ENCODE measurements around the gene ABHD5.

The ABHD5 gene

DNA sequence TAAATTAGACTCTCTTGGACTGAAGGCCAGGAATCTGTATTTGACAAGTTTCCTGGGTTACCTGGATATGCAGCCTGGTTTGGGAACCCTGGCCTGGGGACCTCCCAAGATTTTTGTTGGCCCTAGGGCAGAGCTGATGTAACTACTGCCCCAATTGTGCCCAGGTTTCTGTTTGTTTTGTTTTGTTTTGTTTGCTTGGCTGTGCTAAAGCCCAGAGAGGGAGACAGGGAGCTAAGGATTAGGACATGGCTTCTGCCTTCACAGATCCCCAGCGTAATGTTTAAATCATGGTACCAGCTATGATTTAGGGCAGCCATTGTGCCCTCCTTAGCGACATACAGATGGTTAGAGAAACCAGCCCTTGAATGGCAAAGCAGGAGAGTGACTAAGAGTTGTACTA, 47.6 kb downstream of the ABHD5 start:
- TF ChIP-seq, protein P1, sequence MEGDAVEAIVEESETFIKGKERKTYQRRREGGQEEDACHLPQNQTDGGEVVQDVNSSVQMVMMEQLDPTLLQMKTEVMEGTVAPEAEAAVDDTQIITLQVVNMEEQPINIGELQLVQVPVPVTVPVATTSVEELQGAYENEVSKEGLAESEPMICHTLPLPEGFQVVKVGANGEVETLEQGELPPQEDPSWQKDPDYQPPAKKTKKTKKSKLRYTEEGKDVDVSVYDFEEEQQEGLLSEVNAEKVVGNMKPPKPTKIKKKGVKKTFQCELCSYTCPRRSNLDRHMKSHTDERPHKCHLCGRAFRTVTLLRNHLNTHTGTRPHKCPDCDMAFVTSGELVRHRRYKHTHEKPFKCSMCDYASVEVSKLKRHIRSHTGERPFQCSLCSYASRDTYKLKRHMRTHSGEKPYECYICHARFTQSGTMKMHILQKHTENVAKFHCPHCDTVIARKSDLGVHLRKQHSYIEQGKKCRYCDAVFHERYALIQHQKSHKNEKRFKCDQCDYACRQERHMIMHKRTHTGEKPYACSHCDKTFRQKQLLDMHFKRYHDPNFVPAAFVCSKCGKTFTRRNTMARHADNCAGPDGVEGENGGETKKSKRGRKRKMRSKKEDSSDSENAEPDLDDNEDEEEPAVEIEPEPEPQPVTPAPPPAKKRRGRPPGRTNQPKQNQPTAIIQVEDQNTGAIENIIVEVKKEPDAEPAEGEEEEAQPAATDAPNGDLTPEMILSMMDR (conservative IDR thresholded peaks at IDR 0.05) = no peak
- H3K27ac ChIP-seq = peak overlapping the region; percentile 21

DNA sequence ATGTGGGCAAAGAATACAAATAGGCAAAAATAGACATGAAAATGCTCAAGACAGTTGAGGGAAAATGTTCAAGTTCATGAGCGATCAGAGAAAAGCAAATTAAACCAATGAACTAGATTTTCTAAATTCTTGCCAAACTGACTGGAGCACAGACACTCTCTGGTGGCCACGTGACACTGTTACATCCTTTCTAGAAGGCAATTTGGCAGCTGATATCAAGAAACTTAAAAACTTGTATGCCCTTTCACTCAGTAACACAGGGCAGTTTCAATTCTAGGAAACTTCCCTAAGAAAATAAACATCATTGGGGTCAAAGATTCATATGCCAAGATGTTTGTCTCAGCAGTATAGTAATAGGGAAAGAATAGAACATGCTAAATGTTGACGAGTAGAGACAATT, 52.2 kb downstream of the ABHD5 start:
- TF ChIP-seq, protein P1 (conservative IDR thresholded peaks at IDR 0.05) = peak; percentile 58
- H3K27ac ChIP-seq = no peak overlapping the region

DNA sequence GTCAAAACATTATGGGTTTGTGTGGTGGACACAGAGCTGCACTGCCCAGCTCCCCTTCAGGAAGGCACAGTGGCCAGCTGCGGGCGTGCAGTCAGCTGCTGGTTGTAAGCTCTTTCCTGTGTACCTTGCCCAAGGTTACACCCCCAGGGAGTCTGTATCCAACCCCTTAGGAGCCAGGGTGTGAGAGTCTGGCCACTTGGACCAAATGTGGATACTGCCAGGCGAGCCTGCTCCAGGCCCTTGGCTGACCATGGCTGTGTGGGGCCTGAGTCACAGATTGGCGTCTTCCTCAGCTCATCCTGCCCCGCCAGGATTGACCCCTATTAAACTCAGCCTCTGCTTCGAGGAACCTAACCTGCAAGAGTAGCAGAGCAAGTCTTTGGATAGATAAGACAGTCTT, 56.9 kb downstream of the ABHD5 start:
- TF ChIP-seq, protein P1 (conservative IDR thresholded peaks at IDR 0.05) = no peak
- no peak overlapping the region for H3K27ac ChIP-seq

DNA sequence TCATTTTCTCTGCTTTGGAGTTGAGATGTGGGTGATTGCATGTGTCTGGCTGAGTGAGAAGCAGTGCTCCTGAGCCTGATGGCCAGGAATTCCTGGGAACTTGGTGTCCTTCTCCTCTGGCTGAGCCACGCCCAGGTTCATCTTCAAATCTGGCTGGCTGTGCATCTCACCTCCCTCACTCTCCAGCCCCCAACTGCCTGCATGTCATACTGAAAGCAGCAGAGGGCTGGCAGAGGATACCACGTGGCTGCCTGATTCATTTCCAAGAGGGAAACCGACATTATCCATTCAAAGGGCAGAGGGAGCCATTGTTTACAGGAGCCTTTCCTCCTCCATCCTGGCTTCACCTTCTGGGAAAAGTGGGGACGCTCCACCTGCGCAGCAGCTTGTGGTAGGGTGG, 57.4 kb downstream of the ABHD5 start:
- TF ChIP-seq, protein P1 (conservative IDR thresholded peaks at IDR 0.05) = no peak
- no peak overlapping the region for H3K27ac ChIP-seq

DNA sequence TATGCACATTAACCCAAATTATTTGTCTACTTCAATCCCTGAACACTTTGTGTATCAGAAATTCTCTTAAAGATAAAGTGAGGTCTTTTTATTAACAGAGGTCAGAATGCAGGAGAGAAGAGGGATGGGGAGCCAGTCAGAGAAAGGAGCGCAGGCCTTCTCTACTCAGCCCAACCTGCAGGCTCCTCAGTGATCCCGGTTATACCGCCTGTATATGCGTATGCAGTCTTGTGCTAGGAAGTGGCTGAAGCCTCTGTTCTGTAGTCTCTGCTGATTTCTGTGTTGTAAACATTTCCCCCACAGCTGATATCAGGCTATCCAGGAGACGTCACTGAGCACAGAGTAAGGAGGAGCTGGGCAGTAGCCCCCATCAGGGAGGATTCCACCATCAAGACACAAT, 57.9 kb downstream of the ABHD5 start:
- TF ChIP-seq, protein P1 (conservative IDR thresholded peaks at IDR 0.05) = no peak

DNA sequence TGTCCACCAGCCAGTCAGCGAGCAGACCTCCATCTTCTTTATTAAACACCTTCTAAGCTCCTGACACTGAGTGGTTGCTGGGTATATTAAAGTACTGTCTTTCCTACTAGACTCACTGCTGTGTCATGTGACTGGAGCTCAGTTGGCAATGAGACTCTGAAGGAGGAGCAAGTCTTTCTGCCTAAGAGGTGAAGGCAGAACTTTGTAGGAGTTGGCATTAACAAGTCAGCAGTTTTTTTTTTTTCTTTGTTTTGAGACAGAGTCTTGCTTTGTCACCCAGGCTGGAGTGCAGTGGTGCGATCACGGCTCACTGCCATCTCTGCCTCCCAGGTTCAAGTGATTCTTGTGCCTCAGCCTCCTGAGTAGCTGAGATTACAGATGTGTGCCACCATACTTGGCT, 62.2 kb downstream of the ABHD5 start:
- no peak overlapping the region for H3K27ac ChIP-seq

More for the DNA sequence above, 57.9 kb downstream of the ABHD5 start:
- no peak overlapping the region for H3K27ac ChIP-seq

DNA sequence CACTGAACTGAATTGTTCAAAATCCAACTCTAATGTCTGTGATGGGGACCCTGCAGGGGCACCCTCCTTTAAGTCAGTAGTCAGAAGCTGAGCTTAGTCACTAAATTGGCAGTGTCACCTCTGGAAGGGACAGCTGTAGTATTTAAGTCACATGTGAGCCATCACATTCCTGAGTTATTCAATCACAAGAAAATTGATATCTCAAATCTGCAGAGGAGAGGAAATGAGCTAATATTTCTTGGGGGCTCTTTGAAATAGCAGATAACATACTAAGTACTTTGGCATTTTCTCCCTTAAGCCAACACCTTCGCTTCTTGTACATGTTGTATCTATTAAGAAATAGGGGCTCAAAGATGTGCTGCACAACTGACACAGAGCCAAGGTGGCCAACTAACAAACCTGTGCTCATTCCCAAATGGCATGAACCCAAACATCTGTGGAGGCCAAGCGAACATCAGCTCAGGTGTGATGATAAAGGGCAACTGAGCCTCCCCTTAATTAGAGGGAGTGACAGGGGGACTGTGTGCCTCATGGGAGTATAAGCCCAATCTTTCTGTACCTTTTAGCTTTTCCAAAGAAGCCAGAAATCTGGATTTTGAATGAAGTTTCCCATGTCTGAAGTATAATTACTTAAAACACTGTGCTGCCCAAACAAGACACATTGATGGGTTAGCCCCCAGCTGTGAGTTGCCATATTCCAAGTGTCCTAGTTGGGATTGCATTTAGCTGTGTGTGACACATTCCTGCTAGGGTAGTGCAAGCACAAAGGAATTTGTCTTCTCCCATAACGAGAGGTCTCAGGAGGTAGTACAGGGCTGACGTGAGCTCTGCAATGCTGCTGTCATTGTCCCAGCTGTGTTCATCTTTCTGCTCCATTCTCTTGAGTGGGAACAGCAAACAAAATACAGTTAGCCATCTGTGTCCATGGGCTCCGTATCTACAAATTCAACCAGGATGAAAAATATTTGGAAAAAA, 63.3 kb downstream of the ABHD5 start:
- TF ChIP-seq, protein P1 (conservative IDR thresholded peaks at IDR 0.05) = no peak
- no peak overlapping the region for H3K27ac ChIP-seq

More for the DNA sequence above, 62.2 kb downstream of the ABHD5 start:
- TF ChIP-seq, protein P1 (conservative IDR thresholded peaks at IDR 0.05) = no peak
